HUDEP-2 (cell line): Measurements from ENCODE around the gene TM9SF3.

Experiments
- DNase-seq, 76 experiments: peaks; one replicate each; lab custom pipeline; 2025; ENCODE audit not compliant: unreplicated experiment in 76 of 76; lab: John Stamatoyannopoulos, UW

TM9SF3 gene

GRCh38 chr10:96482815-96483588 lies 103.8 kb downstream of the TM9SF3 start:
- DNase-seq: peak in 5 of 76 experiments; percentile 4 to 25 (median 16)

- DNase-seq: no peak
Observed at GRCh38 chr10:96478355-96478754, 108.5 kb downstream of the TM9SF3 start.

DNA sequence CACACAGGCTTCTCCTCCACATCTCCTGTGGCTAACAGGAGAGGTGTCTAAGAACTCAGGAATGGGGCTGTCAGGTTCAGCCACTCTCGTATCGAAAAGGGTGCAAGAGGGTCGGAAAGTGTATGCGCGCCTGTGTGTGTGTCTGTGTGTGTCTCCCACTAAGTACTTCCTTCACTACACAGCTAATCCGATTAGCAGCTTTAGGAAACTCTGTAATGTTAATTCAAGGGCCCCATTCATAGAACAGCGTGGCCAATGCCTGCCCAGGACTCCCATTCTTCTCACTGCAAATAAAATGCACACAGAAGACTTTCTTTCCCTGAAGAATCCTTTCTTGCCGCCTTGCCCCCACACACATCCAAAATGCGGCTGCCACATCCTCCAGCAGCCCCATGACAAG lies 112.9 kb downstream of the TM9SF3 start:
- DNase-seq: no peak

- DNase-seq: peak in 20 of 76 experiments; percentile 2 to 35 (median 13)
Observed at GRCh38 chr10:96470116-96470743, 116.6 kb downstream of the TM9SF3 start.

- DNase-seq: no peak
Observed at GRCh38 chr10:96468845-96469244, 118.0 kb downstream of the TM9SF3 start.
